Stimulated activated CD4-positive, alpha-beta T cell treated with anti-CD3 and anti-CD28 coated beads, Interleukin-15, amount 100 ng/mL, for 24 hours (primary cell): ENCODE data around the gene PAIP1.
"Not testable (repeated sequence)": the region's sequence is repeated elsewhere in the genome, so short reads cannot be mapped to it uniquely, and the experiment has no call there.

Source experiments
- DNase-seq: peaks from one replicate; pipeline ENCODE4 v3.0.0-alpha.2; 2020

Gene PAIP1

GRCh38 chr5:43570450-43571158, 13.7 kb upstream of the PAIP1 start:
- DNase-seq: no peak

GRCh38 chr5:43569236-43569746, 12.4 kb upstream of the PAIP1 start:
- no peak for DNase-seq

- DNase-seq: no peak
Observed at GRCh38 chr5:43567967-43568366, 11.1 kb upstream of the PAIP1 start.

GRCh38 chr5:43565043-43565442, 8.2 kb upstream of the PAIP1 start:
- DNase-seq: no peak

- DNase-seq: no peak
Observed at GRCh38 chr5:43564289-43564850, 7.5 kb upstream of the PAIP1 start.

- DNase-seq: no peak
Observed at GRCh38 chr5:43563321-43563720, 6.4 kb upstream of the PAIP1 start.

- DNase-seq: no peak
Observed at GRCh38 chr5:43561356-43561755, 4.5 kb upstream of the PAIP1 start.

GRCh38 chr5:43560128-43560527, 3.3 kb upstream of the PAIP1 start:
- DNase-seq: no peak

- DNase-seq: not testable (repeated sequence)
Observed at GRCh38 chr5:43556607-43556856, 345 bp downstream of the PAIP1 start.

GRCh38 chr5:43555895-43556606, 826 bp downstream of the PAIP1 start:
- peak; percentile 67 for DNase-seq

- DNase-seq: no peak
Observed at GRCh38 chr5:43554497-43554896, 2.4 kb downstream of the PAIP1 start.

- DNase-seq: no peak
Observed at GRCh38 chr5:43553381-43553780, 3.5 kb downstream of the PAIP1 start.

GRCh38 chr5:43551731-43552130, 5.1 kb downstream of the PAIP1 start:
- no peak for DNase-seq

- not testable (repeated sequence) for DNase-seq
Observed at GRCh38 chr5:43549272-43549671, 7.6 kb downstream of the PAIP1 start.

GRCh38 chr5:43548358-43548757, 8.5 kb downstream of the PAIP1 start:
- DNase-seq: no peak

- DNase-seq: no peak
Observed at GRCh38 chr5:43547532-43547931, 9.3 kb downstream of the PAIP1 start.

GRCh38 chr5:43543434-43543833, 13.4 kb downstream of the PAIP1 start:
- DNase-seq: no peak

GRCh38 chr5:43540746-43541145, 16.1 kb downstream of the PAIP1 start:
- DNase-seq: no peak

- no peak for DNase-seq
Observed at GRCh38 chr5:43536972-43537371, 19.9 kb downstream of the PAIP1 start.

GRCh38 chr5:43533646-43534045, 23.2 kb downstream of the PAIP1 start:
- no peak for DNase-seq

GRCh38 chr5:43530648-43531047, 26.2 kb downstream of the PAIP1 start:
- DNase-seq: no peak

- DNase-seq: no peak
Observed at GRCh38 chr5:43523662-43524072, 33.2 kb downstream of the PAIP1 start.

GRCh38 chr5:43520615-43521014, 36.3 kb downstream of the PAIP1 start:
- DNase-seq: no peak

GRCh38 chr5:43515678-43516048, 41.2 kb downstream of the PAIP1 start:
- no peak for DNase-seq
